Measurements from ENCODE around the gene YPEL2.

DNA sequence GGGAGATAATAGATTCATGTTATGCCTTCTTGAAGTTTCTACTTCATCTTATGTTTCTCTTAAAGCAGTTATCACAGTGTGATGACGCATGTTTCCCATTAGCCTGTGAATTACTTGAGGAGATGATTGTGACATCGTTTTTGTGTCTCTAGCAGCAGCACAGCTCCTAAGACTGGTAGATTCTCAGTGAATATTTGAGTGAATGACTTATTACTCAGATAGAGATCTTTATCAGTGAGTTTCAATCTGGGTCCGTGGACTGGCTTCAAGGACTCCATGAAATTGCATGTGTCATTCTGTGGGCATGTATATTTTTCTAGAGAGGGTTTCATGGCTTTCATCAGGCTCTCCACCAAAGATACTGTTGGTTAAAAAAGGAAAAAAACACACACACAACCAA, 29.9 kb downstream of the YPEL2 start:
- TF ChIP-seq POLR2A (IDR thresholded peaks at IDR 0.05) (no peak), POLR2AphosphoS5 (IDR thresholded peaks at IDR 0.05) (no peak)
- TF ChIP-seq, protein P1, sequence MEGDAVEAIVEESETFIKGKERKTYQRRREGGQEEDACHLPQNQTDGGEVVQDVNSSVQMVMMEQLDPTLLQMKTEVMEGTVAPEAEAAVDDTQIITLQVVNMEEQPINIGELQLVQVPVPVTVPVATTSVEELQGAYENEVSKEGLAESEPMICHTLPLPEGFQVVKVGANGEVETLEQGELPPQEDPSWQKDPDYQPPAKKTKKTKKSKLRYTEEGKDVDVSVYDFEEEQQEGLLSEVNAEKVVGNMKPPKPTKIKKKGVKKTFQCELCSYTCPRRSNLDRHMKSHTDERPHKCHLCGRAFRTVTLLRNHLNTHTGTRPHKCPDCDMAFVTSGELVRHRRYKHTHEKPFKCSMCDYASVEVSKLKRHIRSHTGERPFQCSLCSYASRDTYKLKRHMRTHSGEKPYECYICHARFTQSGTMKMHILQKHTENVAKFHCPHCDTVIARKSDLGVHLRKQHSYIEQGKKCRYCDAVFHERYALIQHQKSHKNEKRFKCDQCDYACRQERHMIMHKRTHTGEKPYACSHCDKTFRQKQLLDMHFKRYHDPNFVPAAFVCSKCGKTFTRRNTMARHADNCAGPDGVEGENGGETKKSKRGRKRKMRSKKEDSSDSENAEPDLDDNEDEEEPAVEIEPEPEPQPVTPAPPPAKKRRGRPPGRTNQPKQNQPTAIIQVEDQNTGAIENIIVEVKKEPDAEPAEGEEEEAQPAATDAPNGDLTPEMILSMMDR (IDR thresholded peaks at IDR 0.05) = no peak
